Heart left ventricle (tissue), 13 donors: ENCODE data around the gene CPB2.

Experiments used
- POLR2A ChIP-seq, 2 donors: fragments of 450-650 bp; IDR thresholded peaks; one replicate each; pipeline ENCODE4 v1.6.1; 2017; ENCODE audit warnings: antibody characterized with exemption in 2 of 2, mild to moderate bottlenecking in 2 of 2, moderate library complexity in 2 of 2
- TF ChIP-seq, protein P1 (sequence below), 12 donors: fragments of 200-600 bp; sonication (generic) in 4 of 12; IDR thresholded peaks; one replicate each; pipeline versions ENCODE4 v1.5.0 to v1.8.0; 2018 to 2022; ENCODE audit warnings: antibody characterized with exemption in 12 of 12, mild to moderate bottlenecking in 5 of 12
- donor health status: ischemic (EF 13 %, LVEDD 7.1; RV severe dilation, severe dysfunction).
- donor health status: DM: no; HTN: yes; CAD: no.
- donor health status: DM: no; HTN: no; CAD: no.
- donor health status: ischemic (EF 25% LVEDD 6.9; RV normal size, moderate dysfunction).
- donor health status: ischemic (EF 25% LVEDD 5.7; RV mildly dilated, moderate dysfunction).
- donor health status: ischemic (EF 35%, LVEDD 5.7; RV mildly dilated, moderate dysfunction).
- donor health status: nonischemic (EF 11% LVEDD 7.7; RV severe dilation, severe dysfunction).
- donor health status: DM: yes; HTN: yes; CAD: no.
- donor health status: PGD.
- donor health status: ischemic (EF 29% LVEDD 5.4; RV normal size, mild dysfunction).
- donor health status: nonischemic (EF 23%, LVEDD 6.1; RV moderate dilation, normal function).

DNA sequence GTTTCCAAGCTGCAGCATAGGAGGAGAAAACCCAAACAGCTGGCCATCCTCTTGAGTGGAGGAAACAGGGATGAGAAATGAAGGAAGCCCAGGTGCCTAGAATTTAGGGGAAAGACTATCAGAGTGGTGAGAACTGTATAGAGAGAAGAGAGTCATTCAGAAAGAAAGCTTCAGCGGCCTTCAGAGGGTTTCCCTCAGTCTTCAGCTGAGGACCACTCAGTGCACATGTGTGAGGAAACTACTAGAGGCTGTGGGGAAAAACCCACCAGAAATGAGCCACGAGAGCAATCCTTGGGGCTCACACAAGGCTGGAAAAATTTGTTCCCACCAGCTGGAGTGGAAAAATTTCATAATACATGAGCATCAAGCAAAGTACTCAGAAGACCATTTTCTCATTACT lies 35.2 kb upstream of the CPB2 start:
- TF ChIP-seq, protein P1, sequence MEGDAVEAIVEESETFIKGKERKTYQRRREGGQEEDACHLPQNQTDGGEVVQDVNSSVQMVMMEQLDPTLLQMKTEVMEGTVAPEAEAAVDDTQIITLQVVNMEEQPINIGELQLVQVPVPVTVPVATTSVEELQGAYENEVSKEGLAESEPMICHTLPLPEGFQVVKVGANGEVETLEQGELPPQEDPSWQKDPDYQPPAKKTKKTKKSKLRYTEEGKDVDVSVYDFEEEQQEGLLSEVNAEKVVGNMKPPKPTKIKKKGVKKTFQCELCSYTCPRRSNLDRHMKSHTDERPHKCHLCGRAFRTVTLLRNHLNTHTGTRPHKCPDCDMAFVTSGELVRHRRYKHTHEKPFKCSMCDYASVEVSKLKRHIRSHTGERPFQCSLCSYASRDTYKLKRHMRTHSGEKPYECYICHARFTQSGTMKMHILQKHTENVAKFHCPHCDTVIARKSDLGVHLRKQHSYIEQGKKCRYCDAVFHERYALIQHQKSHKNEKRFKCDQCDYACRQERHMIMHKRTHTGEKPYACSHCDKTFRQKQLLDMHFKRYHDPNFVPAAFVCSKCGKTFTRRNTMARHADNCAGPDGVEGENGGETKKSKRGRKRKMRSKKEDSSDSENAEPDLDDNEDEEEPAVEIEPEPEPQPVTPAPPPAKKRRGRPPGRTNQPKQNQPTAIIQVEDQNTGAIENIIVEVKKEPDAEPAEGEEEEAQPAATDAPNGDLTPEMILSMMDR (IDR thresholded peaks at IDR 0.05), result no peak
- no peak for TF ChIP-seq POLR2A (IDR thresholded peaks at IDR 0.05)
